Measurements from ENCODE around the gene CDH22. TPM values are rescaled to one million over a fixed set of nuclear protein-coding genes. Genes with fewer than 3 reads are reported as not detected.

CDH22 gene
- total and polyA plus RNA-seq, 12 donors: 0.19 to 2.9 (median 0.97) TPM; not detected in 4

DNA sequence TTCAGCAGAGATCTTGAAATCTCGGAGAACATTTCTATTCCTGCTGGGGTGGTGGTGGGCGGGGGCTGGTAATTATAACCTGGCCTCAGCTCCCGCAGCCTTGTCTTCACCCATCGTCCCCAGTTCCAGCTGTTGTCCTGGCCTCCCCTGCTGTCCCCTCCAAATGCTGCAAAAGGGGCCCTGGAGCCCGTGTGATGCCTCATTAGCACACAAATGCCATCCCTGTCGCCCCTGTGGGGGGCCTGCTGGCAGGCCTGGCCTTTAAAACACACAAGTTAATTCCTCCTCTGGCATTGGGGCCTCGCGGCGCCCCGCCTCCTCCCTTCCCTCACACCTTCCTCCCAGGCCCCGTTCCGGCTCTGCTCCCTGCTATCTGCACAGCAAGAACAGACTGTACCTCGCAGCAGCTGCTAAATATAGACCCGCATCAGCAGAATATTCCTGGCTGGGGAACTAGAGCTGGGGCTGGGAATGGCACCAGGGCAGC, 85.7 kb downstream of the CDH22 start:
- intact Hi-C loops (cut with DNase I): no loop called here
- Histone ChIP-seq H3K27me3 (no peaks in the 10 kb centered on the region), H3K9me3 (replicated peaks in 1 of 3) (no peaks in the 10 kb centered on the region), H3K36me3 (replicated peaks in 1 of 2) (no peaks in the 10 kb centered on the region), H3K27ac (peak overlapping the region in 1 of 5 donors; percentile 54), H3K4me3 (no peak overlapping the region), H3K4me1 (replicated peaks in 1 of 2) (no peaks in the 10 kb centered on the region)
- TF ChIP-seq POLR2A (IDR thresholded peaks at IDR 0.05): no peak
- TF ChIP-seq, protein P1, sequence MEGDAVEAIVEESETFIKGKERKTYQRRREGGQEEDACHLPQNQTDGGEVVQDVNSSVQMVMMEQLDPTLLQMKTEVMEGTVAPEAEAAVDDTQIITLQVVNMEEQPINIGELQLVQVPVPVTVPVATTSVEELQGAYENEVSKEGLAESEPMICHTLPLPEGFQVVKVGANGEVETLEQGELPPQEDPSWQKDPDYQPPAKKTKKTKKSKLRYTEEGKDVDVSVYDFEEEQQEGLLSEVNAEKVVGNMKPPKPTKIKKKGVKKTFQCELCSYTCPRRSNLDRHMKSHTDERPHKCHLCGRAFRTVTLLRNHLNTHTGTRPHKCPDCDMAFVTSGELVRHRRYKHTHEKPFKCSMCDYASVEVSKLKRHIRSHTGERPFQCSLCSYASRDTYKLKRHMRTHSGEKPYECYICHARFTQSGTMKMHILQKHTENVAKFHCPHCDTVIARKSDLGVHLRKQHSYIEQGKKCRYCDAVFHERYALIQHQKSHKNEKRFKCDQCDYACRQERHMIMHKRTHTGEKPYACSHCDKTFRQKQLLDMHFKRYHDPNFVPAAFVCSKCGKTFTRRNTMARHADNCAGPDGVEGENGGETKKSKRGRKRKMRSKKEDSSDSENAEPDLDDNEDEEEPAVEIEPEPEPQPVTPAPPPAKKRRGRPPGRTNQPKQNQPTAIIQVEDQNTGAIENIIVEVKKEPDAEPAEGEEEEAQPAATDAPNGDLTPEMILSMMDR (IDR thresholded peaks at IDR 0.05): no peak
- peak in 1 of 7 donors; percentile 92 for DNase-seq
- WGBS, 4 donors: 50 to 61% (median 58%) methylated on average over 13 to 14 of the region's 14 CpGs

- 85 to 89% (median 86%) methylated on average over 9 of the region's 9 CpGs for WGBS, 4 donors
- Histone ChIP-seq H3K36me3 (replicated peaks in 1 of 2) (no peaks in the 10 kb centered on the region), H3K4me3 (no peak overlapping the region), H3K4me1 (replicated peaks in 1 of 2) (no peaks in the 10 kb centered on the region), H3K9me3 (replicated peaks in 1 of 3) (no peaks in the 10 kb centered on the region), H3K27me3 (no peaks in the 10 kb centered on the region), H3K27ac (peak overlapping the region in 1 of 5 donors; percentile 54)
- TF ChIP-seq POLR2A (IDR thresholded peaks at IDR 0.05): no peak
- TF ChIP-seq, protein P1 (IDR thresholded peaks at IDR 0.05): no peak
- intact Hi-C loops (cut with DNase I): no loop called here
- no peak for DNase-seq
Observed at GRCh38 chr20:46221256-46221833, 87.0 kb downstream of the CDH22 start.

- peak in 1 of 7 donors; percentile 93 for DNase-seq
- TF ChIP-seq POLR2A (IDR thresholded peaks at IDR 0.05): no peak
- TF ChIP-seq, protein P1 (IDR thresholded peaks at IDR 0.05): no peak
- 75 to 78% (median 77%) methylated on average over 10 of the region's 10 CpGs for WGBS, 4 donors
- no peak overlapping the region for H3K4me3 ChIP-seq
- intact Hi-C loops (cut with DNase I): no loop called here
- peaks cover 0 to 6% of the 10 kb centered on the region in 2 donors for H3K4me1 ChIP-seq (replicated peaks in 1 of 2)
- no peaks in the 10 kb centered on the region for H3K9me3 ChIP-seq (replicated peaks in 1 of 3)
- H3K27ac ChIP-seq: peak overlapping the region in 1 of 5 donors; percentile 54
- H3K36me3 ChIP-seq (replicated peaks in 1 of 2): no peaks in the 10 kb centered on the region
- no peaks in the 10 kb centered on the region for H3K27me3 ChIP-seq
Observed at GRCh38 chr20:46220455-46221207, 87.7 kb downstream of the CDH22 start.

- no peaks in the 10 kb centered on the region for H3K9me3 ChIP-seq (replicated peaks in 1 of 3)
- TF ChIP-seq POLR2A (IDR thresholded peaks at IDR 0.05): no peak
- TF ChIP-seq, protein P1 (IDR thresholded peaks at IDR 0.05): no peak
- no peaks in the 10 kb centered on the region for H3K36me3 ChIP-seq (replicated peaks in 1 of 2)
- DNase-seq: no peak
- no peaks in the 10 kb centered on the region for H3K27me3 ChIP-seq
- intact Hi-C loops (cut with DNase I): no loop called here
- H3K4me1 ChIP-seq (replicated peaks in 1 of 2): peaks cover 0 to 10% of the 10 kb centered on the region in 2 donors
- H3K4me3 ChIP-seq: no peak overlapping the region
- WGBS, 4 donors: 44 to 87% (median 65%) methylated on average over 2 of the region's 2 CpGs
- H3K27ac ChIP-seq: no peak overlapping the region
Observed at GRCh38 chr20:46219920-46220319, 88.4 kb downstream of the CDH22 start.

Measured in adrenal gland (tissue), 12 donors.